PC-9 (cell line): Measurements from ENCODE around the gene CAPZA2. TPM values are rescaled to one million over a fixed set of nuclear protein-coding genes. Genes with fewer than 3 reads are reported as not detected.

Experiments
- BruUV-seq: library from RNA; stranded (reverse); fragments of 400-500 nt; replicated peaks from 2 replicates; lab custom pipeline; 2021; lab: Mats Ljungman, UMichigan
- CTCF ChIA-PET: fragments of 300-600 bp; sonication (Branson Sonifier 250); formaldehyde crosslinking; loops from one replicate; lab custom pipeline; 2022; ENCODE audit warnings: antibody characterized with exemption; lab: Charles Lee
- POLR2A ChIA-PET: fragments of 300-600 bp; sonication (Branson Sonifier 250); formaldehyde crosslinking; loops from one replicate; lab custom pipeline; 2022; ENCODE audit warnings: antibody characterized with exemption; ENCODE audit not compliant: unreplicated experiment; lab: Charles Lee
- DNase-seq, 2 experiments: peaks; one replicate each; pipeline versions ENCODE4 v3.0.0 to v3.0.0-alpha.2; 2015 to 2022; ENCODE audit warnings: mixed read lengths in 1 of 2
- H2AFZ ChIP-seq: fragments of 200-600 bp; sonication (generic); 2 replicates; pipeline ENCODE4 v1.8.1; 2017; ENCODE audit warnings: antibody characterized with exemption
- H3F3A ChIP-seq: fragments of 200-600 bp; sonication (generic); 2 replicates; pipeline ENCODE4 v1.8.1; 2017; ENCODE audit warnings: antibody characterized with exemption, mild to moderate bottlenecking, low read depth; ENCODE audit not compliant: insufficient read depth
- H3K27ac ChIP-seq: fragments of 200-600 bp; sonication (generic); 2 replicates; pipeline ENCODE4 v1.6.1; 2016; ENCODE audit warnings: mixed run types
- H3K27me3 ChIP-seq: fragments of 200-600 bp; sonication (generic); 2 replicates; pipeline ENCODE4 v1.6.1; 2016; ENCODE audit warnings: low read depth, mixed run types; ENCODE audit not compliant: insufficient read depth
- H3K36me3 ChIP-seq: fragments of 200-600 bp; sonication (generic); 2 replicates; pipeline ENCODE4 v1.6.1; 2016; ENCODE audit warnings: low read depth, mixed run types
- H3K4me1 ChIP-seq: fragments of 200-600 bp; sonication (generic); replicated peaks from 2 replicates; pipeline ENCODE4 v1.6.1; 2016; ENCODE audit warnings: mixed run types; ENCODE audit not compliant: insufficient read depth
- H3K4me2 ChIP-seq: fragments of 200-600 bp; sonication (generic); 2 replicates; pipeline ENCODE4 v1.6.1; 2017; ENCODE audit warnings: mixed run types
- H3K4me3 ChIP-seq: fragments of 200-600 bp; sonication (generic); 2 replicates; pipeline ENCODE4 v1.6.1; 2016; ENCODE audit warnings: mixed run types
- H3K79me2 ChIP-seq: fragments of 200-600 bp; sonication (generic); 2 replicates; pipeline ENCODE4 v1.6.1; 2017; ENCODE audit warnings: low read depth, mixed run types
- H3K9me2 ChIP-seq: fragments of 200-600 bp; sonication (generic); 2 replicates; pipeline ENCODE4 v1.8.1; 2017; ENCODE audit warnings: mild to moderate bottlenecking; ENCODE audit not compliant: insufficient read depth
- H3K9me3 ChIP-seq: fragments of 200-600 bp; sonication (generic); 2 replicates; pipeline ENCODE4 v1.8.1; 2016; ENCODE audit warnings: low read depth; ENCODE audit not compliant: insufficient read depth
- H4K20me1 ChIP-seq: fragments of 200-600 bp; sonication (generic); 2 replicates; pipeline ENCODE4 v1.8.1; 2017; ENCODE audit not compliant: insufficient read depth
- EZH2 ChIP-seq: fragments of 200-600 bp; sonication (generic); IDR thresholded peaks from 2 replicates; pipeline ENCODE4 v1.8.0; 2017; ENCODE audit warnings: antibody characterized with exemption, low read depth
- intact Hi-C: fragments of 100-400 bp; cut with micrococcal nuclease; formaldehyde crosslinking; loops from one replicate; pipeline ENCODE4 v1.10.0; 2022; ENCODE audit not compliant: unreplicated experiment
- total RNA-seq: library from RNA; stranded (reverse); gene quantifications from 2 replicates; pipeline ENCODE4 v1.2.3, GENCODE V29; 2021
- TF ChIP-seq, protein P1 (sequence below): fragments of 200-600 bp; sonication (generic); conservative IDR thresholded peaks from 2 replicates; pipeline ENCODE4 v1.6.1; 2017; ENCODE audit warnings: mixed run types, antibody characterized with exemption, mild to moderate bottlenecking, moderate library complexity

The CAPZA2 gene
- total RNA-seq, 1 experiment from 2014 or later, result 171 TPM

DNA sequence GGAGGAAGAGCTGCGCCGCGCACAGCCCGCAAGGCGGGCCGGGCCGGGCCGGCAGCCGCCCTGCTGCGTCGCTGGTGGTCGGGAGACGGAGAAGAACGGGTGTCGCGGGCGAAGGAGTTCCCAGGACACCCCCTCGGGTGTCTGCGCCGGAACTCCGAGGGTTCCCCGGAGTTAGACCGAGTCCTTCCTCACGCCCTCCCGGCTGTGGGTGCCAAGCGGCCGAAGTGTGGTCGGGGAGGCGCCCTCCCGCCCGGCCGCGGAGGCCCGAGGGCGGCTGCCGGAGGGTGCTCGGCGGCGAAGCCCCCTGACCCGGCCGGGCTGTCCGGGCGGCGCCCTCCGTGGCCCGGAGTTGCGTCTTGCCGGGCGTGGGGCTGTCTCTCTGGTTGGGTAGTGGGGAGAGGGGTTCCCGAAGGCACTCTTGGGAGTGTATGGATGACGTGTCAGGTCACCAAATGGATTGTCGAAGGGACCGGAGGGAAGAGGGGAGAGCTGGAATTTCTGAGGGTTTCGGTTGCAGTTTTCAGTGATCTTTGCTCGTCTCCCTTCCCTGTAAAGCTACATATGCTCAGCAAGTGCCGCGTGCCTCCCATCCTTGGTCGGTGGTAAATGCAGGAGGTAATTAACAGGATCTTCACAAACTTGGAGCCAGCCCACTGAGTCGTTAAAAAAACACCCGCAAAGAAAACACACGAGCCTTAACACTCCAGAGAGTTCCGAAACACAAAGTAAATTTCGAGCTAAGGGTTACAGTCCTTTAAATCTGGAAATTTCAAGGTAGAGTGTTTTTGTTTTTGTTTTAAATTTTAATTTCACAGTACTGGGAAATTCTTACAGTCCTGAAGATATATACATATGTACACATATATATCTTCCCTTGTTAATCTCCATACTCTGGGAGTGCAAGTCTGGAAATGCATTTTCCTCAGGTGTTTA lies 91.8 kb downstream of the CAPZA2 start:
- Histone ChIP-seq H3K4me3 (peak overlapping the region; percentile 95), H3K36me3 (no peaks in the 10 kb centered on the region), H3K4me2 (peak overlapping the region; percentile 85), H3F3A (no peaks in the 10 kb centered on the region), H3K9me2 (no peaks in the 10 kb centered on the region), H3K79me2 (peaks cover 50% of the 10 kb centered on the region), H3K4me1 (peaks cover 24% of the 10 kb centered on the region), H3K27ac (peak overlapping the region; percentile 85), H3K9me3 (no peaks in the 10 kb centered on the region), H4K20me1 (peaks cover 3% of the 10 kb centered on the region; the same call in 1 of the 2 replicates), H3K27me3 (no peaks in the 10 kb centered on the region), H2AFZ (peak overlapping the region; percentile 66)
- ChIA-PET CTCF (interaction anchor here (0.7 kb wide), 1 partner anchor 30 kb away, joined by 3 read pairs; no protein-coding TSS in a partner anchor), POLR2A (interaction anchor here (0.5 to 0.7 kb wide), 4 partner anchors 17 to 600 kb away, joined by 3 to 17 read pairs (median 4); no protein-coding TSS in a partner anchor)
- intact Hi-C loops, result loop anchor here (5.0 kb wide), 2 partner anchors 242 to 282 kb away; partner anchors contain the start of gene MET
- no TSS peak for BruUV-seq
- TF ChIP-seq, protein P1, sequence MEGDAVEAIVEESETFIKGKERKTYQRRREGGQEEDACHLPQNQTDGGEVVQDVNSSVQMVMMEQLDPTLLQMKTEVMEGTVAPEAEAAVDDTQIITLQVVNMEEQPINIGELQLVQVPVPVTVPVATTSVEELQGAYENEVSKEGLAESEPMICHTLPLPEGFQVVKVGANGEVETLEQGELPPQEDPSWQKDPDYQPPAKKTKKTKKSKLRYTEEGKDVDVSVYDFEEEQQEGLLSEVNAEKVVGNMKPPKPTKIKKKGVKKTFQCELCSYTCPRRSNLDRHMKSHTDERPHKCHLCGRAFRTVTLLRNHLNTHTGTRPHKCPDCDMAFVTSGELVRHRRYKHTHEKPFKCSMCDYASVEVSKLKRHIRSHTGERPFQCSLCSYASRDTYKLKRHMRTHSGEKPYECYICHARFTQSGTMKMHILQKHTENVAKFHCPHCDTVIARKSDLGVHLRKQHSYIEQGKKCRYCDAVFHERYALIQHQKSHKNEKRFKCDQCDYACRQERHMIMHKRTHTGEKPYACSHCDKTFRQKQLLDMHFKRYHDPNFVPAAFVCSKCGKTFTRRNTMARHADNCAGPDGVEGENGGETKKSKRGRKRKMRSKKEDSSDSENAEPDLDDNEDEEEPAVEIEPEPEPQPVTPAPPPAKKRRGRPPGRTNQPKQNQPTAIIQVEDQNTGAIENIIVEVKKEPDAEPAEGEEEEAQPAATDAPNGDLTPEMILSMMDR, result no peak
- no peak for TF ChIP-seq EZH2
- DNase-seq, result peak; percentile 63 to 65

DNA sequence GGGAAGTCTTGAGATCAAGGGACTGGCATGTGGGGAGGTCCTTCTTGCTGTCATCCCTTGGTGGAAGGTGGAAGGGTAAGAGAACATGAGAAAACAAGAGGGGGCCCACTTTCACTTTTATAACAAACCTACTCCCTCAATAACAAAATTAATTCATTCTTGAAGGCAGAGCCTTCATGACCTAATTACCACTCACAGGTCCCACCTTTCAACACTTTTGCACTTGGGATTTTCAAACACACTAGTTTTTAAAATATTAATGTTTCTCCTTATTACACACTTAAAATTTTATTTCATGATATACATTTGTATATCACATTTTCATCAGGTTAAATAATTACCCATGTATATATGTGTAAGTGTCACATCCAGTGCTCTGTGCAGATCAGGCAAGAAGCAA lies 93.0 kb downstream of the CAPZA2 start:
- intact Hi-C loops, result no loop called here
- peak overlapping the region; percentile 85 for H3K4me2 ChIP-seq
- peaks cover 60% of the 10 kb centered on the region for H3K79me2 ChIP-seq
- ChIA-PET POLR2A (no interaction called here), CTCF (no interaction called here)
- no peak for DNase-seq
- H3K36me3 ChIP-seq, result no peaks in the 10 kb centered on the region
- TSS peak; percentile 32 for BruUV-seq
- H3K9me2 ChIP-seq, result no peaks in the 10 kb centered on the region
- H3K4me3 ChIP-seq, result peak overlapping the region; percentile 95; the same call in 1 of the 2 replicates
- no peaks in the 10 kb centered on the region for H3K27me3 ChIP-seq
- H2AFZ ChIP-seq, result no peak overlapping the region
- no peak for TF ChIP-seq EZH2
- TF ChIP-seq, protein P1, result no peak
- peaks cover 3% of the 10 kb centered on the region; the same call in 1 of the 2 replicates for H4K20me1 ChIP-seq
- H3K27ac ChIP-seq, result no peak overlapping the region
- peaks cover 24% of the 10 kb centered on the region for H3K4me1 ChIP-seq
- H3K9me3 ChIP-seq, result no peaks in the 10 kb centered on the region
- no peaks in the 10 kb centered on the region for H3F3A ChIP-seq

DNA sequence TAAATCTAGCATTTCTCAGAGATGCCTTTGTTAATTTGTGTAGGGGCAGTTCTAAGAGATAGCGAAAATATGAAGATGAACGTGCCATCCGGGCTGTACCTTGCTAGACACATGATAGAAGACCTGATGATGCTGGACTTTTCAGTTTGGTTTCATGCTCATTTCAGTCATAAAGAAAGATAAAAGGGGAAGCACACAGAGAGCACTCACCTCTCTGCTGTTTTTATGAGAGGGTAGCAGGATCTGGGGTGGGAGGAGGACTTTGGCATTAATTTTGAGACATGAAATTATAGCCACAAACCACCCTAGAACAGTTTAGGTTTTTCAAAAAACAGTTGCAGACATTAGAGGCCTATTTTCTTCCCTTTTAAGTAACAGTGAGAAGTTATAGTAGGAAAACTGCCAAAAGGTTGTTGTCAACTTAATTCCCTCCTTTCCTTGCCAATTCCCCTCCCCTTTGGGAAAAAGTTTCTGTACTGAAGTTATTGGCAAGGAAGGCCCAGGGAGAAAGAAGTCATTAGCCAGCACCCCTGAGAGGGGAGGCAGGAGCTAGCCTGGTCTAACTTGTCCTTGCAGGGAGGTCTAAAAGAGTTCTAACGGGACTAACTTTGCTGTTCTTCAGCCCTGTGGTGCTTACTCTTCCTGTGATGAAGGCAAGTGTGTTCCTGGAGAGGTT lies 93.6 kb downstream of the CAPZA2 start:
- H3K4me2 ChIP-seq, result peak overlapping the region; percentile 85
- peaks cover 24% of the 10 kb centered on the region for H3K4me1 ChIP-seq
- no peak overlapping the region for H3K27ac ChIP-seq
- BruUV-seq, result no TSS peak
- H3K79me2 ChIP-seq, result peaks cover 66% of the 10 kb centered on the region
- no peak overlapping the region for H3K4me3 ChIP-seq
- no peaks in the 10 kb centered on the region for H3K9me3 ChIP-seq
- no peak for DNase-seq
- no peaks in the 10 kb centered on the region for H3K27me3 ChIP-seq
- H3F3A ChIP-seq, result no peaks in the 10 kb centered on the region
- peaks cover 9% of the 10 kb centered on the region for H4K20me1 ChIP-seq
- CTCF ChIA-PET, result no interaction called here
- TF ChIP-seq, protein P1, result no peak
- no peak for TF ChIP-seq EZH2
- H3K9me2 ChIP-seq, result no peaks in the 10 kb centered on the region
- H2AFZ ChIP-seq, result no peak overlapping the region
- POLR2A ChIA-PET, result no interaction called here
- intact Hi-C loops, result no loop called here
- no peaks in the 10 kb centered on the region for H3K36me3 ChIP-seq
